Muscle layer of duodenum (tissue), 2 donors: ENCODE results near the gene RFX4.

ENCODE experiments used
- H3K27ac ChIP-seq: one replicate; pipeline ENCODE4 v1.7.0; 2013; ENCODE audit warnings: mild to moderate bottlenecking, low read length
- H3K27me3 ChIP-seq: one replicate; pipeline ENCODE4 v1.7.0; 2013; ENCODE audit warnings: low read depth, mild to moderate bottlenecking, control low read depth, low read length
- H3K36me3 ChIP-seq, 2 donors: one replicate each; pipeline ENCODE4 v1.7.0; 2013; ENCODE audit warnings: low read length in 2 of 2, control low read depth in 1 of 2, mild to moderate bottlenecking in 1 of 2; ENCODE audit not compliant: insufficient read depth in 2 of 2, control insufficient read depth in 1 of 2
- H3K4me1 ChIP-seq, 2 donors: one replicate each; pipeline ENCODE4 v1.7.0; 2013; ENCODE audit warnings: low read length in 2 of 2, mild to moderate bottlenecking in 2 of 2, control low read depth in 1 of 2, moderate library complexity in 1 of 2; ENCODE audit not compliant: insufficient read depth in 2 of 2, control insufficient read depth in 1 of 2
- H3K4me3 ChIP-seq, 2 donors: one replicate each; pipeline ENCODE4 v1.7.0; 2013; ENCODE audit warnings: low read length in 2 of 2, low read depth in 1 of 2, mild to moderate bottlenecking in 1 of 2
- H3K9me3 ChIP-seq, 2 donors: one replicate each; pipeline ENCODE4 v1.7.0; 2013; ENCODE audit warnings: low read length in 2 of 2, control low read depth in 1 of 2, mild to moderate bottlenecking in 1 of 2; ENCODE audit not compliant: control insufficient read depth in 1 of 2
- donor health status: healthy.

The RFX4 gene

GRCh38 chr12:106632797-106633450 is 50.1 kb downstream of the RFX4 start:
- H3K4me1 ChIP-seq = no peaks in the 10 kb centered on the region
- H3K9me3 ChIP-seq = no peaks in the 10 kb centered on the region
- H3K36me3 ChIP-seq = no peaks in the 10 kb centered on the region
- no peak overlapping the region for H3K27ac ChIP-seq
- H3K27me3 ChIP-seq = no peaks in the 10 kb centered on the region
- no peak overlapping the region for H3K4me3 ChIP-seq

- Histone ChIP-seq H3K9me3 (no peaks in the 10 kb centered on the region), H3K4me1 (no peaks in the 10 kb centered on the region), H3K27me3 (no peaks in the 10 kb centered on the region), H3K27ac (no peak overlapping the region), H3K36me3 (no peaks in the 10 kb centered on the region), H3K4me3 (no peak overlapping the region)
These were observed 50.6 kb downstream of the RFX4 start for GRCh38 chr12:106633451-106633823.

GRCh38 chr12:106634206-106634605 is 51.4 kb downstream of the RFX4 start:
- no peaks in the 10 kb centered on the region for H3K36me3 ChIP-seq
- no peak overlapping the region for H3K4me3 ChIP-seq
- no peaks in the 10 kb centered on the region for H3K9me3 ChIP-seq
- no peak overlapping the region for H3K27ac ChIP-seq
- H3K4me1 ChIP-seq = no peaks in the 10 kb centered on the region
- no peaks in the 10 kb centered on the region for H3K27me3 ChIP-seq

GRCh38 chr12:106643000-106643399 is 60.2 kb downstream of the RFX4 start:
- Histone ChIP-seq H3K27me3 (no peaks in the 10 kb centered on the region), H3K9me3 (no peaks in the 10 kb centered on the region), H3K4me1 (no peaks in the 10 kb centered on the region), H3K36me3 (no peaks in the 10 kb centered on the region), H3K27ac (no peak overlapping the region), H3K4me3 (no peak overlapping the region)

GRCh38 chr12:106644335-106645073 is 61.7 kb downstream of the RFX4 start:
- Histone ChIP-seq H3K4me3 (no peak overlapping the region), H3K4me1 (no peaks in the 10 kb centered on the region), H3K27ac (no peak overlapping the region), H3K27me3 (no peaks in the 10 kb centered on the region), H3K36me3 (no peaks in the 10 kb centered on the region), H3K9me3 (no peaks in the 10 kb centered on the region)

- Histone ChIP-seq H3K27me3 (no peaks in the 10 kb centered on the region), H3K27ac (no peak overlapping the region), H3K4me3 (no peak overlapping the region)
These were observed 62.2 kb downstream of the RFX4 start for GRCh38 chr12:106645074-106645421.

GRCh38 chr12:106645465-106646330 is 62.9 kb downstream of the RFX4 start:
- no peaks in the 10 kb centered on the region for H3K9me3 ChIP-seq
- H3K27ac ChIP-seq = no peak overlapping the region
- no peak overlapping the region for H3K4me3 ChIP-seq
- H3K27me3 ChIP-seq = no peaks in the 10 kb centered on the region
- H3K36me3 ChIP-seq = no peaks in the 10 kb centered on the region
- no peaks in the 10 kb centered on the region for H3K4me1 ChIP-seq

More at GRCh38 chr12:106645074-106645421, 62.2 kb downstream of the RFX4 start:
- Histone ChIP-seq H3K4me1 (no peaks in the 10 kb centered on the region), H3K9me3 (no peaks in the 10 kb centered on the region), H3K36me3 (no peaks in the 10 kb centered on the region)

GRCh38 chr12:106646472-106646871 is 63.7 kb downstream of the RFX4 start:
- Histone ChIP-seq H3K27me3 (no peaks in the 10 kb centered on the region), H3K9me3 (no peaks in the 10 kb centered on the region), H3K4me3 (no peak overlapping the region), H3K27ac (no peak overlapping the region), H3K36me3 (no peaks in the 10 kb centered on the region), H3K4me1 (no peaks in the 10 kb centered on the region)

GRCh38 chr12:106647793-106648514 is 65.2 kb downstream of the RFX4 start:
- Histone ChIP-seq H3K36me3 (no peaks in the 10 kb centered on the region), H3K27ac (no peak overlapping the region), H3K4me3 (no peak overlapping the region), H3K9me3 (no peaks in the 10 kb centered on the region), H3K27me3 (no peaks in the 10 kb centered on the region), H3K4me1 (no peaks in the 10 kb centered on the region)

GRCh38 chr12:106648736-106649135 is 65.9 kb downstream of the RFX4 start:
- H3K4me3 ChIP-seq = no peak overlapping the region
- no peaks in the 10 kb centered on the region for H3K36me3 ChIP-seq
- H3K27ac ChIP-seq = no peak overlapping the region
- no peaks in the 10 kb centered on the region for H3K9me3 ChIP-seq
- no peaks in the 10 kb centered on the region for H3K4me1 ChIP-seq
- no peaks in the 10 kb centered on the region for H3K27me3 ChIP-seq

GRCh38 chr12:106651552-106651951 is 68.7 kb downstream of the RFX4 start:
- Histone ChIP-seq H3K27me3 (no peaks in the 10 kb centered on the region), H3K27ac (no peak overlapping the region), H3K36me3 (no peaks in the 10 kb centered on the region), H3K4me3 (no peak overlapping the region), H3K9me3 (no peaks in the 10 kb centered on the region), H3K4me1 (no peaks in the 10 kb centered on the region)
